ENCODE results near the gene SNX8. TPM values are rescaled to one million over a fixed set of nuclear protein-coding genes. Genes with fewer than 3 reads are reported as not detected.

The SNX8 gene
- total RNA-seq, 1 donor from 2014 or later = 40.7 TPM

DNA sequence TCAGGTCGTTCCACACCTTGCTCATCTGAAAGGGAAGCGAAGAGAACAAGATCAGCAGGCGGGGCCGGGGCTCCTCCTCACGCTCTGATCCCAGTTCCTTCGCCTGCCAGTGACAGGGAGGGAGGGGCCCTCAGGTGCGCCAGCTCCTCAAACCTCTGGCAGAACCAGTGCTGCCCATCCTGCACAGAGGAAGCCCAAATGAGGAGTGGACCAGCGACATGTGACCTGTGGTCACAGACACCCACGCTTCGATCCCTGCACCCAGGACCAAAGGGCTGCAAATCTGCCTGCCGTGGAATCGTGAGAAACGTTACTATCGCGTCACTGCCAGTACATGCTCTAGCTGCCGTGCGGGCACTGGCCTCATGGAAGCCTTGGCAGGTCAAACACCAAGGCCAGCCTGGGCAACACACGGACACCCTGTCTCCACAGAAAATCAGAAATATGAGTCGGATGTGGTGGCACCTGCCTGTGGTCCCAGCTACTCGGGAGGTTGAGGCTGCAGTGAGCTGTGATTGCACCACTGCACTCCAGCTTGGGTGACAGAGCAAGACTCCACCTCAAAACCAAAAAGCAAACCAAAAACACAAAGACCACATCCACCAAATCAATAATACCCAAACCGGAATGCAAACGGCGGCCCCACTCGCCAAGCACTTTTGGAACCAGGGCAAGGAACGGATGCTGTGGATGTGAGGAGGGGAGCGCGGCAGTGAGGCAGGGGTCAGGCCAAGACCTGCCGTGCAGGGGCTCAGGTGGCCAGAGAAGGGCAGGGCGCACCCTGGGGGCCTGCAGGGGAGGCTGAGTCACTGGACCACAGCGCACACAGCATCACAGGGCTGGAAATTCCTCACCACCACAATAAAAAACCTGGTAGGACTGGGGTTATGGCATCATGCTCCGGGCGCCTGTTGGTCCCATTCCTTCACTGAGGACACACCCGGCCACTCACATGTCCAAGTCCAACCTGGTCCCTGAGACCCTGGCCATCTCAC lies 58.8 kb downstream of the SNX8 start:
- H3K27ac Mint-ChIP-seq (ENCODE audit: unreplicated experiment) = no peak overlapping the region

DNA sequence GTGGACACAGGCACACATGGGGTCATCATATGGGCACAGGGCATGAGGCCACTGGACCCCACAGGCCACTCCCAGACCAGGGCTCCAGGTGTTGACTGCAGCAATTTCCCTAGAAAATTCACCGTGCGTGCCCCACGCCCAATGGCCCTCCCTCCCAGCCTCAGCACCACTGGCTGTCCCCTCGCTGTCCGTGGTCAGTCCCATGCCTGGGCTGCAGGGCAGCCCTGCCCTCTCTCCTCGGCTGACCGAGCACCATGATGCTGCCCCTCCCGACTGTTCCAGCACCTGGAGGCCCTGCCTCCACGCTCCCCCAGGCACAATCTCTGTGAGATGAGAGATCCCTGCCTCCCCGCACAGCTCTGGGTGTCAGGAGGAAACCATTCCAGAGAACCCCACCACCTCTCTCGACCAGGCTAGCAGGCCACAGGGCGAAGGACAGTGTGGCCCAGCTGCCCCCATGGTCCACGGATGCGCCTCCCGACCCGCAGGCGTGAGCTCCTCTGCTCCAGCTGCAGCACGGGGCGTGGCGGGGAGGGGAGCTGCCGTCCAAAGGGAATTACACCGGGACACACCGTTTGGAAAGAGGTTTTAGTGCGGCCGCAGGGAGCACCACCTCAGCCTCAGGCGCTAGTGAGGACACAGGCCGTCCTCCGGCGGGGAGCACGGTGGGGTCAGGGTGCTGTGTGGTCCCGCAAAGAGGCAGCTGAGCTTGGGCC lies 59.7 kb downstream of the SNX8 start:
- no peak for DNase-seq (ENCODE audit: low spot score)
- peaks cover 7% of the 10 kb centered on the region for H3K36me3 Mint-ChIP-seq (ENCODE audit: low read depth, unreplicated experiment)
- TF ChIP-seq, protein P1, sequence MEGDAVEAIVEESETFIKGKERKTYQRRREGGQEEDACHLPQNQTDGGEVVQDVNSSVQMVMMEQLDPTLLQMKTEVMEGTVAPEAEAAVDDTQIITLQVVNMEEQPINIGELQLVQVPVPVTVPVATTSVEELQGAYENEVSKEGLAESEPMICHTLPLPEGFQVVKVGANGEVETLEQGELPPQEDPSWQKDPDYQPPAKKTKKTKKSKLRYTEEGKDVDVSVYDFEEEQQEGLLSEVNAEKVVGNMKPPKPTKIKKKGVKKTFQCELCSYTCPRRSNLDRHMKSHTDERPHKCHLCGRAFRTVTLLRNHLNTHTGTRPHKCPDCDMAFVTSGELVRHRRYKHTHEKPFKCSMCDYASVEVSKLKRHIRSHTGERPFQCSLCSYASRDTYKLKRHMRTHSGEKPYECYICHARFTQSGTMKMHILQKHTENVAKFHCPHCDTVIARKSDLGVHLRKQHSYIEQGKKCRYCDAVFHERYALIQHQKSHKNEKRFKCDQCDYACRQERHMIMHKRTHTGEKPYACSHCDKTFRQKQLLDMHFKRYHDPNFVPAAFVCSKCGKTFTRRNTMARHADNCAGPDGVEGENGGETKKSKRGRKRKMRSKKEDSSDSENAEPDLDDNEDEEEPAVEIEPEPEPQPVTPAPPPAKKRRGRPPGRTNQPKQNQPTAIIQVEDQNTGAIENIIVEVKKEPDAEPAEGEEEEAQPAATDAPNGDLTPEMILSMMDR (IDR thresholded peaks at IDR 0.05; ENCODE audit: unreplicated experiment) = no peak

More for the DNA sequence above, 58.8 kb downstream of the SNX8 start:
- Mint-ChIP-seq H3K4me1 (ENCODE audit: unreplicated experiment) (peaks cover 2% of the 10 kb centered on the region), H3K4me3 (ENCODE audit: unreplicated experiment) (peak overlapping the region; percentile 54), H3K9me3 (ENCODE audit: unreplicated experiment) (no peaks in the 10 kb centered on the region), H3K27me3 (ENCODE audit: unreplicated experiment) (peaks cover 3% of the 10 kb centered on the region), H3K36me3 (ENCODE audit: low read depth, unreplicated experiment) (peaks cover 11% of the 10 kb centered on the region)
- TF ChIP-seq, protein P1 (IDR thresholded peaks at IDR 0.05; ENCODE audit: unreplicated experiment) = no peak
- no peak for DNase-seq (ENCODE audit: low spot score)

DNA sequence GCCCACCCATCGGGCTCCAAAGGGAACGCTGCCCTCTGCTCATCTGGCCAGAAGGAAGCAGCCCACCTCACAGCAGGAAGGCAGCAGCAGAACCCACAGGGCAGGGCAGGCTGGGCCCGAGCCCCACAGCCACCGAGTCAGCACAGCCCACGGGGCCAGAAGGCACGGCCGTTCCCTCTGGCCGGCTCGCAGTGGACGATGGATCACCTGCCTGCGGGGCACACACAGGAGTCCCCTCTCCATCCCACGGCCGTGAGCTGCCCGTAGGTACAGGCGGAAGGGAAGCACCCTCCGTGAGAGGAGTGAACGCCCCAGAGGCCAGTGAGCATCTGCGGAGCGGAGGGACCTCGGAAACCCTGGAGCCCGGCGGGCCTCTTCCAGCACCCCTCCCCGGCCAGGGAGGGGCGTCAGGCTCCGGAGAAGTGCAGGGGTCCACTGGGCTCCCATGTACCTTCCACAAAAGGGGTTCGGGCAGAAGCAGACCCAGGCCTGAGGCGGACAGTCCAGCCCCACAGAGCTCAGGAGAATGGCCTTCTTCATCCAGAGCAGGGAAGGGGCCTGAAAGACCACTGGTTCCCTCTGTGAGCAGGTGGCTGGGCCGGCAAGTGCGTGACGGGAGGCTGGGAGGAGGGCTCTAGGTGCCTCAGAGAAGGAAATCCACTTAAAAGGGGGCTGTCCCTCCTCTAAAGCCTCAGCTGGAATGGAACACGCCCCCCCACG lies 60.6 kb downstream of the SNX8 start:
- Mint-ChIP-seq H3K9me3 (ENCODE audit: unreplicated experiment) (no peaks in the 10 kb centered on the region), H3K27ac (ENCODE audit: unreplicated experiment) (no peak overlapping the region), H3K4me1 (ENCODE audit: unreplicated experiment) (peaks cover 8% of the 10 kb centered on the region), H3K4me3 (ENCODE audit: unreplicated experiment) (no peak overlapping the region), H3K36me3 (ENCODE audit: low read depth, unreplicated experiment) (peaks cover 7% of the 10 kb centered on the region), H3K27me3 (ENCODE audit: unreplicated experiment) (peaks cover 7% of the 10 kb centered on the region)
- TF ChIP-seq, protein P1 (IDR thresholded peaks at IDR 0.05; ENCODE audit: unreplicated experiment) = no peak
- no peak for DNase-seq (ENCODE audit: low spot score)

More for the DNA sequence above, 59.7 kb downstream of the SNX8 start:
- no peak overlapping the region for H3K27ac Mint-ChIP-seq (ENCODE audit: unreplicated experiment)
- H3K4me1 Mint-ChIP-seq (ENCODE audit: unreplicated experiment) = peaks cover 2% of the 10 kb centered on the region
- H3K9me3 Mint-ChIP-seq (ENCODE audit: unreplicated experiment) = no peaks in the 10 kb centered on the region
- no peak overlapping the region for H3K4me3 Mint-ChIP-seq (ENCODE audit: unreplicated experiment)
- H3K27me3 Mint-ChIP-seq (ENCODE audit: unreplicated experiment) = peaks cover 3% of the 10 kb centered on the region

DNA sequence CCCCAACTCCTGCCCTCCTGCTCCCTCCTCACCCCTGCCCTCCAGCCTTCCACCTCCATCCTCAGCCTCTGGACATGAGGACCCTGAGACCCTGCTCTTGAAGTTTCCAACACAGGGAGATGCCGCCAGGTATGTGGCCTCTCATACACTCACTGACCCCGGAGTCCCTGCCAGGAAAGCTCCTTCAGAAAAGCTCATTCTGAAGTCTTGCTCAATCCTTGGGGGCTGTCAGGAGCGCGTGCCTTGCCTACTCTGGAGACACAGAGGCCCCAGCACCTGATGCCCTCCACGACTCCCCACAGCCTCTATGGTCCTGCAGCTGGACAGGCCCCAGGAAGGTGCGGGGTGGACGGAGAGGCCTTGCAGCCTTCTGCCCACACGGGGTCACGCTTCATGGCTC lies 61.2 kb downstream of the SNX8 start:
- TF ChIP-seq, protein P1 (IDR thresholded peaks at IDR 0.05; ENCODE audit: unreplicated experiment) = no peak
- DNase-seq (ENCODE audit: low spot score) = no peak
- Mint-ChIP-seq H3K27me3 (ENCODE audit: unreplicated experiment) (peaks cover 8% of the 10 kb centered on the region), H3K4me3 (ENCODE audit: unreplicated experiment) (no peak overlapping the region), H3K36me3 (ENCODE audit: low read depth, unreplicated experiment) (peaks cover 7% of the 10 kb centered on the region), H3K9me3 (ENCODE audit: unreplicated experiment) (no peaks in the 10 kb centered on the region), H3K4me1 (ENCODE audit: unreplicated experiment) (peaks cover 9% of the 10 kb centered on the region), H3K27ac (ENCODE audit: unreplicated experiment) (no peak overlapping the region)
